ENCODE measurements around the gene ELL. TPM values are rescaled to one million over a fixed set of nuclear protein-coding genes. Genes with fewer than 3 reads are reported as not detected.

The ELL gene
- total RNA-seq, 1 donor from 2014 or later, result 7.6 TPM

DNA sequence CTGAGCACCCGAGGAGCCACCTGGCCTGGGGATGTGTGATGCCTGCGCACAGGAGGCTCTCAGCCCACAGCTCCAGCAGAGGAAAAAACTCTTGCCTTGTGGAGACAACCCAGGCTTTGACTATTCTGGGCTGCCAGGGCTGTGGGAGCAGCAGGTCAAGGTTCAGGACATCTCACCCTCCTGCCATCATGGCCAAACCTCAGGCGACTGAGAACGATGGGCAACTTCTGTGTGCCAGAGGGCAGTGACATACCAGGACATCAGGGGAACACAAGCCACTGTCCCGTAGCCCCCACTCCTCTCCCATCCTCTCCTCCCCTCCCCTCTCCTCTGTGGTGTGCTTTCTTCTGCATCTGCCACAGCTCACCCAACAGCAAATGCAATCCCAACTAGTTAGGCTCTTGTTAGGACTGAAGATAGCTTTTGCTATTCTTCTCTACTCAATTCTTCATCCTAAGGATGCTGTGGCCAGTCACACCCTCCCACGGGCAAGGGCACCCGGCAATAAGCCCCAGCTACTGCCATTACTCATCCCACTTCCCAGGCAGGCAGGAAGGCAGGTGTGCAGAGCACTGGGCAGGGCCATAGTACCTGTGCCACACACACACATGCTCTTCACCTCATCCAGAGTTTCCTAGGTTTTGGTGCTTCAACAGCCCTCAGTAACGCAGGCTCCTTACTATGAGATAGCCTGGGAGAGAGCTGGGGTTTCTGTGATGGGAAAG, 16.8 kb downstream of the ELL start:
- no peak overlapping the region for H3K4me3 ChIP-seq (ENCODE audit: low read depth, low read length)
- DNase-seq (ENCODE audit: low read depth), result no peak
- no peak for TF ChIP-seq CTCF (conservative IDR thresholded peaks at IDR 0.05; ENCODE audit: low read depth, low read length)

DNA sequence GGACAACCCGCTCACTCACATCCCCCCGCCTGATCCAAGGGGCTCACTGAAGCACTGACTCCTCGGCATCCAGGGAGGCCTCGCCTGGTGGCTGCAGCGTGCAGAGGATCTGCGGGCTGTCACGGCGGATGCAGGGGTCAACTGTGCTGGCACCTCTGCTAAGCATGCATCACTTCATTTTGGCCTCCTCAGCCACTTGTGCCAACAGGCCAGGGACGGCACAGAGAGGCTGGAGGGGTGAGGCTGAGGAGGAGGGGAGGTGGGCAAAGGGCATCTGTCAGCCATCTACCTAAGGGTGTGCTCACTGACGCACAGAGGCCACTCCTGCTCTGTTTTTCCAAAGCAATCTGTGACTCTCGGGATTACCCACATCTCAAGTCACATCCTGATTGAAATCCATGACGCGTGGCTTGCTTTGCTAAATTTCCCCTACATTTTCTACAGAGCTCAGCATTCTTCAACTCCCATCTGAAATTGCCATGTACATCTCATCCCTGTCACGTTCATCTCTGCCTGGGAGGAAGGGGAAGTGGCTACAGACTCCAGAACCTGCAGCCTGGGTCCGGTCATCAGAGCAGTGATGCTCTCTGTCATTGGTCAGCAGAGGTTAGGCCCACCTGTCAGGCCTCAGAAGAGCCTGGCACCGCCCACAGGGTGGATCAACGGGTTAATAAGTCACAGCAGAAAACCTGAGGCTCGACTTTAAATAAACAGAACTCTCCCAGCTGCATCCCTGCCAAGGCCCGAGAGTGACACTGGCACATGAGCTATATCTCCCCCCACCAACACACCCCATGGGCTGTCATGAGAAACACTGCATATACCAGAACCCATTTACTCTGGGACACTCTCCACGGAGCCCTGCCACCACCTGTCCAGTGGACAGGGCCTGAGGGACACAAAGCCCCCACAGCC, 17.6 kb downstream of the ELL start:
- no peak overlapping the region for H3K4me3 ChIP-seq (ENCODE audit: low read depth, low read length)
- TF ChIP-seq CTCF (conservative IDR thresholded peaks at IDR 0.05; ENCODE audit: low read depth, low read length), result no peak
- DNase-seq (ENCODE audit: low read depth), result no peak

GRCh38 chr19:18503337-18503970, 18.4 kb downstream of the ELL start:
- H3K4me3 ChIP-seq (ENCODE audit: low read depth, low read length), result no peak overlapping the region
- DNase-seq (ENCODE audit: low read depth), result no peak
- TF ChIP-seq CTCF (conservative IDR thresholded peaks at IDR 0.05; ENCODE audit: low read depth, low read length), result no peak

DNA sequence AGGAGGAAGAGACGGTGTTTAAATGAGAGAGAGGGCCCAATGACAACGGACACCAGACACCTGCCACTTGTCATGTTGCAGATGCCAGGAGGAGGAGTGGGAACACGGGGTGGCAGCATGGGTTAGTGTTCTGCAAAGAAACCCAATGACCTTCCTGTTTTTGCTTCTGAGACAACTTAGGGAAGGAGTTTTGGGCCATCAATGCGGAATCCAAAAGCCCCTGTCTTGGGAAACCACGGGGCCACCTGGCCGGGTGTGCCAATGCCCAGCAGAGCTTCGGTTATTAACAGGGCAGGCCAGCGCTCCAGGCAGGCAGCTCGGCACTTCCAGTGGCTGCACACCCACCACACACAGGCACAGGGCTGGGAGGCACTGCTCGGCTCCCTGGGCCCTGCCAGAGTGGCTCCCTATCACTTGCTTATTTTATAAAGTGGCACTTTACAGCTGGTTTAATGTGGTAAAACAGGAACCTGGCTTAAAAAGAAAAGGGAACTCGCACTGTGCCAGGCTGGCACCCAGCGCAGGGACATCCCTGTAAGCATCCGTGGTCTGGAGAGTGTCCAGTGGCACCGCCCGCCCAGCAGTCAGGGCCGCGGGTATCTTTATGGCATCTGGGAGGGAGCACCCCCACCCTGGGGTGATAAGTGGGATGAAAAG, 19.1 kb downstream of the ELL start:
- no peak for TF ChIP-seq CTCF (conservative IDR thresholded peaks at IDR 0.05; ENCODE audit: low read depth, low read length)
- no peak overlapping the region for H3K4me3 ChIP-seq (ENCODE audit: low read depth, low read length)
- no peak for DNase-seq (ENCODE audit: low read depth)

- no peak for DNase-seq (ENCODE audit: low read depth)
- no peak overlapping the region for H3K4me3 ChIP-seq (ENCODE audit: low read depth, low read length)
- no peak for TF ChIP-seq CTCF (conservative IDR thresholded peaks at IDR 0.05; ENCODE audit: low read depth, low read length)
These were observed 19.6 kb downstream of the ELL start for GRCh38 chr19:18502246-18502637.

- H3K4me3 ChIP-seq (ENCODE audit: low read depth, low read length), result no peak overlapping the region
- no peak for DNase-seq (ENCODE audit: low read depth)
- no peak for TF ChIP-seq CTCF (conservative IDR thresholded peaks at IDR 0.05; ENCODE audit: low read depth, low read length)
These were observed 20.0 kb downstream of the ELL start for GRCh38 chr19:18501832-18502231.

Measured in epithelial cell of proximal tubule (primary cell).